Embryonic facial prominence (tissue), 1 donor: Measurements from ENCODE around the gene PHACTR4.
A peak's percentile ranks its signal among the peaks of the same experiment; 100 is the strongest.
"Not testable (repeated sequence)": the region's sequence is repeated elsewhere in the genome, so short reads cannot be mapped to it uniquely, and the experiment has no call there.

Experiments used
- DNase-seq: peaks from one replicate; pipeline ENCODE4 v3.0.0-alpha.2; 2016; ENCODE audit errors: extremely low spot score

The PHACTR4 gene

DNA sequence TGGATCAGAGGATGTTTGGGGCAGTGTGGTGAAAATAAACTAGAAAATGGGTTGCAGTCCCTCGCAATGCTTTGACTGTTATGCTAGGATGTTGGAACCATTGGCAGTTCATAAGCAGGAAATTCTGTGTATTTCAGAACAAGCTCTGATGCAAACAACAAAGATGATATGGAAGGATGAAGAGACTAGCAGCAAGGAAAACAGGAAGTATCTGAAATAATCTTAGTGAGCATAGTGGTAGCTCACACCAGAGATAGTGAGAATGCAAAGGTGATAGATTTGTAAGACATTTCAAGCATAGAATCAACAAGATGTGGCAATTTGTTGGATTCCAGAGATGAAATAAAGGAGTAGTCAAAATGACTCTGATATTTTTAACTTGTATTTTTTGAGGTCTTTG, 125.2 kb downstream of the PHACTR4 start:
- DNase-seq = no peak

DNA sequence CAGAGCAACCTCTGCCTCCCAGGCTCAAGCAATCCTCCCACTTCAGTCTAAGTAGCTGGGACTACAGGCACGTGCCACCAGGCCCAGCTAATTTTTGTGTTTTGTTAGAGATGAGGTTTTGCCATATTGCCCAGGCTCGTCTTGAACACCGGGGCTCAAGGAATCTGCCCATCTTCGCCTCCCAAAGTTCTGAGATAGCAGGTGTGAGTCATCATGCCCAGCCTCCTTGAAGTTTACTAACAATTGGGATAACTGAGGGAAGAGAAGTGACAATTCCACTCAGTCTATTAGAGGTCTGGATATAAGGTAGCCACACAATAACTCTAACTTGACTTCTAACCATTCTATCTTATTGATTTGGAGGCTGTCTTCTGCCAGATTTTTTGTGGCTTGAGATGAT, 130.0 kb downstream of the PHACTR4 start:
- no peak for DNase-seq

GRCh38 chr1:28501925-28502324, 132.4 kb downstream of the PHACTR4 start:
- no peak for DNase-seq

GRCh38 chr1:28503117-28503516, 133.6 kb downstream of the PHACTR4 start:
- DNase-seq = no peak

- peak; percentile 97 for DNase-seq
These were observed 136.1 kb downstream of the PHACTR4 start, which contains the start of gene RCC1 for GRCh38 chr1:28505406-28506187. Gene RCC1, plus strand, starts transcription at chr1:28506043. Its CDS starts 23,824 bp downstream, at chr1:28529867.

DNA sequence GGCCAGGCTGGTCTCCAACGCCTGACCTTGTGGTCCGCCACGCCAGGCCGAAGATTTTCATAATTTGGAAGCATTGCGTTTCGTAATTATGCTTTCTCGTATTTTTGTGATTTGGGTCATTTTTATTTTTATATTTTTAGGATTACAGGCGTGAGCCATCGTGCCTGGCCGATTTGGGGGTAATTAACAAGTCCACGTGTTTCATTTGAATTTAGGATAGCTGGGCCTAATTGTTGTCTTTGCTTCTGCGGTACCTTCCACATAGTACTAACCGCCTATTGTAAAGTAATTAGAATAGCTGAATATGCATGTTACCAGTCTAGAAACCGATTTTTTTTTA, 137.3 kb downstream of the PHACTR4 start:
- DNase-seq = no peak

DNA sequence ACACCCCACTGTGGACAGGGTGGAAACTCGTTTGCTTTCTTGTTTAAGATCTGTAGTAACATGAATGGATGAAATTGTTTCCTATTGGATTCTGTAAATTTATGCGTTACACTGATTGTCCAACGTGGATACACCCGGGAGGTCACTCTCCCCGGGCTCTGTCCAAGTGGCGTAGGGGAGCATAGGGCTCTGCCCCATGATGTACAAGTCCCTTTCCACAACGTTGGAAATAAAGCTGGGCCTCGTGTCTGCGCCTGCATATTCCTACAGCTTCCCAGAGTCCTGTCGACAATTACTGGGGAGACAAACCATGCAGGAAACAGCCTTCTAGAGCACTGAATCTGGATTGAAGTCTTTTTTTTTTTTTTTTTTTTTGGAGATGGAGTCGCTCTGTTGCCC, 137.7 kb downstream of the PHACTR4 start:
- DNase-seq = no peak

DNA sequence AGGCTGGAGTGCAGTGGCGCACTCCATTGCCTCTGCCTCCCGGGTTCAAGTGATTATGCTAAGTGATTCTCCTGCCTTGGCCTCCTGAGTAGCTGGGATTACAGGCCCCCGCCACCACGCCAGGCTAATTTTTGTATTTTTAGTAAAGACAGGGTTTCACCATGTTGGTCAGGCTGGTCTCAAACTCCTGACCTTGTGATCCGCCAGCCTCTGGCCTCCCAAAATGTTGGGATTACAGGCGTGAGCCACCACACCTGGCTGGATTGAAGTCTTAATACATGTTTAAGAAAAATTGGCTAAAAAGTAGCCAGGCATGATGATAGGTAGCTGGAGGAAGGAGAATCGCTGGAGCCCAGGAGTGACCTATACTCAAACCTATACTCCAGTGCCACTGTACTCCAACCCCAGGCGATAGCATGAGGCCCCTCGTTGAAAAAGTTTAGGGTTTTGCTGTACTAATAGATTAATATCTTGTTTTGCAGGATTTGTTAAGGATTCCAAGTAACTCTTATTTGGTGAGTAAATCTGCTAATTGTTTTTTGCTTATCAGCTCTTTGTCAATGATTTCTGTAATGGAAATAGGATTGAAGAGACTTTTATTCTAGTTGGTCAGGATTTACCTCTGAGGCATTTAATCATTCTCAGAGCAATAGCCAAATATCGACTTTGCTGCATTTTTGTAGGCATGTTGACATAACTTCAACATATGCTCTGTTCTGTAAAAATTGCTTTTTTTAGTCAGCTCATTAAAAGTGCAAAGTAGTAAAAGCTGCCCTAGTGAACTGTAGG, 138.3 kb downstream of the PHACTR4 start:
- DNase-seq = no peak

DNA sequence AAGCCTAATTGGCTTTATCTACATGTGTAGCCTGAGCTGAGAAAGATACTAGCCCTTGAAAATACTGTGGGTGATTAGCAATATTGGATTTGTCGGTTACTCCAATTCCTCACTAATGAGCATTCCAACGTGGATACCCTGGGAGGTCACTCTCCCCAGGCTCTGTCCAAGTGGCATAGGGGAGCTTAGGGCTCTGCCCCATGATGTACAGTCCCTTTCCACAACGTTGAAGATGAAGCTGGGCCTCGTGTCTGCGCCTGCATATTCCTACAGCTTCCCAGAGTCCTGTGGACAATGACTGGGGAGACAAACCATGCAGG, 138.9 kb downstream of the PHACTR4 start:
- DNase-seq = no peak

DNA sequence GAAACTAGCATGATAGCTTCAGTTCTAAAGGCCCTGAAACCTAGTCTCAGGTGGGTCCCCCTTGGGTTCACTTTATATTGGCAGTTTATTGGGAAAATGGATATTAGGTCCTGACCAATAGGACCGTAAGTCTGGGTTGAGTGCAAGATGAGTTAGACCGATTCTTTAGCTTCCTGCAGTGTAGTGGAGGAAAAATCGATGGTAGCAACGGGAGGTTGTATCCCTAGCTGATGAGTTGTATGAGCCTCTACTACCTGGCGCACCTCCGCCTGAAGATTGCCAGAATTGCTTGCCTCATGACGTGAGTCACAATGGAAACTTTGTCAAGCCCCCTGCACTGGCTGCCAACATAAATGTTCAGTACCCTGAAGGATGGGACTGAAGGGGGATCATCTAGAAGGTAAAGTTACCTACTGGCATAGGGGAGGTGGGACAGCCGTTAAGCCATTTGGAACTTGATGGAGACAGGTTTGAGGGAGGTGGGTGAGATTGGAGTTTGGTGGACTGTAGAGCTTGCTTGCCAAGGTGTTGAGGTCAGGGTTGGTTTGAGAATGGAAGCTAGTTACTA, 140.2 kb downstream of the PHACTR4 start:
- no peak for DNase-seq

DNA sequence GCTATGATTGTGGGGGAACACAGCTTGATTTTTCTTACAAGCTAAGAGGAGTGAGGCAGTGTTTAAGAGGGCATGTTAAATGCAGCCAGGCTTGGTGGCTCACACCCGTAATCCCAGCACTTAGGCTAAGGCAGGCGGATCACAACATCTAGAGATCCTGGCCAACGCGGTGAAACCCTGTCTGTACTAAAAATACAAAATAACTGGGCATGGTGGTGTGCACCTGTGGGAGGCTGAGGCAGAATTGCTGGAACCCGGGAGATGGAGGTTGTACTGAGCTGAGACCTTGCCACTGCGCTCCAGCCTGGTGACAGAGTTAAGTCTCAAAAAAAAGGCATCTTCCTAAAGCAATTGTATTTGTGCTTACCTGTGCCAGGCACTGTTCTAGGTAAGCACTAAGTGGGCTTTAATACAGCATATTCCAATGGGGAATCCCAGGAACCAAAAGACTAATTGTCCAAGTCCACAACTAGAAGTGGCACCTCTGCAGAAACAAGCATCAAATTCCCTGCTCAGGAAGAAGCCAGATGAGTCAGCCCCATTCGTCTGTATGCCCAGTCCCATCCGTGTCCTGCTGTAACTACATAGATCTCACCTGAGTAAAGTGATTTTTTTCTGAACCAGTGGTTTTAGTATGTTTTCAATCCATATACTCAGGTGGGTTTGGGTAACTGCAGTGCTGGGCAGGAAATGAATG, 140.9 kb downstream of the PHACTR4 start:
- DNase-seq = no peak

DNA sequence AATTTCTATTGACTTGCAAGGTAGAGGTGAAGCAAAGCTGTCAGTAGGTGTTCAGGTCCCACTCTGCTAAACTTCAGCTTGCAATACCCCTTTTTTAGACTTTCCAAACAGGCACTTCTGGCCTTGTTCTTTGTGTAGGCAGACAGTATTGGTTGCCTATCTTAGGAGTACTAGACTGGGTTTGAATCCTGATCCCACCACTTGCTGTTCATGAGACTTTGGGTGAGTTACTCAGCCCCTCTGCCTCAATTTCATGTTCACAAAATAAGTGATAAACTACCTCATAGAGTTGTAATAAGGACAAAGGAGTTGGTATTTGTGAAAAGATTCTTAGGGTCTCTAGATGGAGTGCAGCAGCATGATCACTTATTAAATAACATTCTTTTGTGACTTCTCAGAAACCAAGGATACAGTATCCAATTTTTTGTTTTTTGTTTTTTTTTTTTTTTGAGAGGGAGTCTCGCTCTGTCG, 141.5 kb downstream of the PHACTR4 start:
- DNase-seq = no peak

DNA sequence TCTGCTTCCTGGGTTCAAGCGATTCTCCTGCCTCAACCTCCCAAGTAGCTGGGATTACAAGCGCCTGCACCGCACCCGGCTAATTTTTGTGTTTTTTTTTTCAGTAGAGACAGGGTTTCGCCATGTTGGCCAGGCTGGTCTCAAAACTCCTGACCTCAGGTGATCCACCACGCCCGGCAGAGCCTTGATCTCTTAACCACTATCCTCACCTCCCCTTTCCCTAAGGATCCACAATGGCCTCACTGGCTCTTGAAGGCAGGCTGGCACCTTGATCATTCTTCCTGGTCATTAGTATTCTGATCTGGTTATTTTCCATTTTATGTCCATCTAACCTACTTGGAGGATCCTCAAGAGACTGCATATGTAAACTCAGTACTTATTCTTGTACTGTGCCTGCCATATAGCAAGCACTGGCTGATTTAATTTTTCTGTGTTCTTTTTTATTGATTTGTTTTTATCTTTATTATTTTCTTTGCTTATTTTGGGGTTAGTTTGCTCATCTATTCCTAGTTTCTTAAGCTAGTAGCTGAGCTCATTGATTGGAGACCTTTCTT, 142.6 kb downstream of the PHACTR4 start:
- DNase-seq = no peak

DNA sequence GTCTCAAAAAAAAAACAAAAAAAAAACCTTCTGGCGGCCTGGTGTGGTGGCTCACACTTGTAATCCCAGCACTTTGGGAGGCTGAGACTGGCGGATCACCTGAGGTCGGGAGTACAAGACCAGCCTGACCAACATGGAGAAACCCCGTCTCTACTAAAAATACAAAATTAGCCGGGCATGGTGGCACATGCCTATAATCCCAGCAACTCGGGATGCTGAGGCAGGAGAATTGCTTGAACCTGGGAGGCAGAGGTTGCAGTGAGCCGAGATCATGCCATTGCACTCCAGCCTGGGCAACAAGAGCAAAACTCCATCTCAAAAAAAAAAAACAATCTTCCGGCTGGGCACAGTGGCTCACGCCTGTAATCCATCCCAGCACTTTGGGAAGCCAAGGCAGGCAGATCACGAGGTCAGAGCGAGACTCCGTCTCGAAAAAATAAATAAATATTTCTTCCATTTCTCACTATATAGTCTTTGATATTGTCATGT, 144.9 kb downstream of the PHACTR4 start:
- DNase-seq = not testable (repeated sequence)

- no peak for DNase-seq
These were observed 147.0 kb downstream of the PHACTR4 start for GRCh38 chr1:28516518-28516956.

- DNase-seq = no peak
These were observed 148.1 kb downstream of the PHACTR4 start for GRCh38 chr1:28517649-28517999.

DNA sequence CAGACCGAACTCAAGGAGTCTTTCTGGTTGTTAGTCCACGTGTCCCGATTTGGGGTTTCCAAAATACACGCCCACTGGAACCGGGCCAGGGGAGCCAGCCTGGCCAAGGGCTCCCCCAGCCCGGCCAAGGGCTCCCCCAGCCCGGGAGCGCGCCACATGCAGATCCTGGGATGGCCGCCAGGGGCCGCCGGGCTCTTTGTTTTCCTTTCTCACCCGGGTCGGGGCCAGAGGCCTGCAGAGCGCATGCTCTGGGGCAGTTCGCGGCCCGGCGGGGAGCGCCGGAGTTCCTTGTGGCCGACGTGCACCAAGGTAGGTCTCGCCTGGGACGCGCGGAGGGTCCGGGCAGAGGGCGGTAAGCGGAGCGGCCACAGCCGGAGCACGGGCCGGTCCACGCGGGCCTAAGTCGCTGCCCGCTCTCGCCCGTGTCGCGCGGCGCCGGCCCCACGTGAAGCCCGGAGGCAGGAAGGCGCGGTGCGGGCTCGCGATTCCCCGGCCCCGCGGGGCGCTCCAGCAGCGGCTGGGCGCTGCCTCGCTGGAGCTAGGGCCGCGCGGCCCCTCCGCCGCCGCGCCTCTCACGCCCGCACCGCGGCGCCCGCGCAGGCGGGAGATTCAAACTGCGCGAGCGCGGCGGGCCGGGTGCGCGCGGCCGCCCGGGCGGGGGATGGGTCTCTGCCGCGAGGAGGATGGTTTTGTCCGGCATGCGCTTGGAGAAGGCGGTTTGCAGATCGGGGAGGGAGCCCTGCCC, 148.6 kb downstream of the PHACTR4 start:
- peak; percentile 75 for DNase-seq

- no peak for DNase-seq
These were observed 149.3 kb downstream of the PHACTR4 start for GRCh38 chr1:28518745-28519341.

- no peak for DNase-seq
These were observed 150.6 kb downstream of the PHACTR4 start for GRCh38 chr1:28519946-28520725.

DNA sequence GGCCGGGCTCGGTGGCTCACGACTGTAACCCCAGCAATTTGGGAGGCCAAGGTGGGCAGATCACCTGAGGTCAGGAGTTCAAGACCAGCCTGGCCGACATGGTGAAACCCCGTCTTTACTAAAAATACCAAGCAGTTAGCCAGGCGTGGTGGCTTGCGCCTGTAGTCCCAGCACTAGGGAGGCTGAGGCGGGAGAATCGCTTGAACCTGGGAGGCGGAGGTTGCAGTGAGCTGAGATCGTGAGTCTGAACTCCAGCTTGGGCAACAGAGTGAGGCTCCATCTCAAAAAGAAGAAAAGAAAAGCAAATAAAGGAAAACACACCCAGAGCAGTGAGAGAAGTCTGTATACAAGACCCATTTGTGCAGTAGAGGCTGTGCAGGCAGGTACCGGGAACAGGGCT, 151.3 kb downstream of the PHACTR4 start:
- DNase-seq = not testable (repeated sequence)
